GM19372 (cell line): ENCODE results near the gene FAM228B.

ENCODE experiments used
- ATAC-seq: cut with Tn5 transposase; IDR thresholded peaks from one replicate; pipeline ENCODE4 v1.9.1; 2021; ENCODE audit warnings: mild to moderate bottlenecking, low read depth, moderate library complexity; ENCODE audit not compliant: unreplicated experiment

The FAM228B gene

GRCh38 chr2:24152413-24153197 lies 29.3 kb downstream of the FAM228B start:
- ATAC-seq, result no peak

DNA sequence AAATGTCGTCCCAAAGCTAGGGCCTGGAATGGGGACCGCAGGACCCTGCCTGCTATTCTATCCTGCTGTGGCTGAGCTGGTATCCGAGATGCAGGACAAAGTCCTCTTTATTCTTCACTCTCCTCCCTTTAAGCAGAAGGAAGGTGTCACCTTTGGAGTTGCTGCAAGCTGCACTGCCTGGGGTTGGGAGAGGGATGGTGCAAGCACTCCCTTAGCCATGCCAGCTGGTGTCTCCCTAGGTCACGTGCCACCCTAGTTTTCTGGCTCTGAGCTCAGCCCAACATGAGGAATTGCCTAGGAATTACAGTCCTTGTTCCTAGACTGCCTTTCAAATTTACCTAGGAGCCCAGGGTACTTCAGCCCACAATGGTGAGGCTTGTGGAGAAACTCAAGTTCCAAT lies 30.2 kb downstream of the FAM228B start:
- no peak for ATAC-seq

DNA sequence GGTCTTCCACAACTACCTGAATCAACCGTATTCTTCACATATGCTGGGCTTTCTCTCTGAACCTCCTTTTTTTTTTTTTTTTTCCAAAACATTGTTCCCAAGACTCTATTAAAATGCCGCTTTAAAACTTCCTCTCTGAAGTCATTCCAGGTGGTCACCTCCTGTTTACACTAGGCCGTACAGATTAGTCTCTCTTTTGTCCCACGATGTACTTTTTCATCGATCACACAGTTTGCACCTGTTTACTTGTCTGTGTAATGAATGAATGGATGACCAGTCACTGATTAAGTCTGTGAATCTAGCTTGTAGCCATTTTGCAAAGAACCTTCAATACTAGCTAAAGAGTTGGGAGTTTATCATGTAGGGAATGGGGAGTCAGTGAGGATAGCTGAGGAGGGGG lies 34.9 kb downstream of the FAM228B start:
- no peak for ATAC-seq

DNA sequence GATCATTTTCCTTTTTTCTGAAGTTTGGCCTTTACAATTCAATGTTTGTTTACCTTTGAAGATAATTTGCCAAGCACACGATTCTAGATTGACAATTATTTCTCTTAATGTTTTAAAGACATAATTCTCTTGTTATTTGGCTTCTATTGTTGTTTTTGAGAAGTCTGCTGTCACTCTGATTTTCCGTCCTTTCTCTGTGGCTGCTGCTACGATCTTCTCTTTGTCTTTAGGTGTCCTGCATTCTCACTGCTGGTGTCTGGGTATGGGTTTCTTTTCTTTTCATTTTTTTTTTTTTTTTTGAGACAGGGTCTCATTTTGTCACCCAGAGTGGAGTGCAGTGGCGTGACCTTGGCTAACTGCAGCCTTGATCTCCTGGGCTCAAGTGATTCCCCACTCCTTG lies 36.4 kb downstream of the FAM228B start:
- no peak for ATAC-seq

DNA sequence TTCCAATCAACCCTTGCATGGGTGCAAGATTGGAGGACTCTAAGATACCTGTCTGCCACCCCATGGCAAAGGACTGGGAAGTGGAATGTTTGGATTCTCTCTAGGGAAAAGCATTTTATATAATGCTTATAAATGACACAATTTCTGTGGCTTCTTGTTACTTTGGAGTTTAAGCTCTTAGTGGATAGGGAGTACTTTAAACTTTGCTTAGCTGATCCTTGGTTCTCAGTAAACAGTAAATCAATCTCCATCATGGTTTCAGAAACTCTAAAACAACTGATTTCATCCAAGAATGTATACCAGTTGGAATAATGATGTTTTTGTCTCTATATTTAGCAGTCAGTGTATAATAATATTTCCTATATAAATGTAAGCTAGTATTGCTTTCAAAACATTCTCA lies 37.5 kb downstream of the FAM228B start:
- ATAC-seq, result no peak

DNA sequence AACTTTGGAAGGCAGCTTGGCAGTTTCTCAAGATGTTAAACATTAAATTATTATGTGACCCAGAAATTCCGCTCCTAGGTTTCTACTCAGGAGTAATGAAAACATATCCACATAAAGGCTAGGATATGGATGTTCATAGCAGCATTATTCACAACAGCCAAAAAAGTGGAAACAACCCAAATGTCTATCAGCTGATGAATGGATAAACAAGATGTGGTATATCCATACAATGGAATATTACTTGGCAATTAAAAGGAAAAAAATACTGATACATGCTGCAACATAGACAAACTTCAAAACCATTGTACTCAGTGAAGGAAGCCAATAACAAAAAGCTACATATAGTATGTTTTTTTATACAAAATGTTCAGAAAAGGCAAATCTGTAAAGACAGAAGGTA lies 39.2 kb downstream of the FAM228B start:
- no peak for ATAC-seq

- no peak for ATAC-seq
Measured at GRCh38 chr2:24163186-24163585, 39.9 kb downstream of the FAM228B start.

GRCh38 chr2:24163601-24164000 lies 40.3 kb downstream of the FAM228B start:
- no peak for ATAC-seq

DNA sequence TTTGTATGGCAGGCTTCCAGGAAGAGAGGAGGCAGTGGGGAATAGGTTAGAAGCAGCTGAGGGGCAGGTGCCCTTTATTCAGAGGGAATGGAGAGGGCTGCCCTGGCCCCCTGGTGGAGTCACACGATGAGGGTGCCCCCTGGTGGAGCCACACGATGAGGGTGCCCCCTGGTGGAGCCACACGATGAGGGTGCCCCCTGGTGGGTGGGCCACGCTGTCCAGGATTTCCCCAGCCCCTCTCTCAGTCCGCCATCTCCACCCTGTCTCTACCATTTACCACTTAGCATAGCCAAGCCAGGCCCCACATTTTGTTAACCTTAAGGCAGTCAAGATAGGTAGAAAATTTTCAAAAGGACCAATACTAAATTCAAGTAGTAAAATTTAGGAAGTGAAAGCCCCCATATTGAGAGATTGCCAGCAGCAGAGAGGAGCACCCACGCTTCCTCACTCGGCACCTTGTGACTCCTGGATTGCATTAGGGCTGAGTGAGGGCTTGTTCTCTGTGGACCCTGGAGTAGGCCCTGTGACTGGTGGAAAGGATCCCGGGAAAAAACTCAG lies 41.2 kb downstream of the FAM228B start:
- ATAC-seq, result peak; percentile 75

DNA sequence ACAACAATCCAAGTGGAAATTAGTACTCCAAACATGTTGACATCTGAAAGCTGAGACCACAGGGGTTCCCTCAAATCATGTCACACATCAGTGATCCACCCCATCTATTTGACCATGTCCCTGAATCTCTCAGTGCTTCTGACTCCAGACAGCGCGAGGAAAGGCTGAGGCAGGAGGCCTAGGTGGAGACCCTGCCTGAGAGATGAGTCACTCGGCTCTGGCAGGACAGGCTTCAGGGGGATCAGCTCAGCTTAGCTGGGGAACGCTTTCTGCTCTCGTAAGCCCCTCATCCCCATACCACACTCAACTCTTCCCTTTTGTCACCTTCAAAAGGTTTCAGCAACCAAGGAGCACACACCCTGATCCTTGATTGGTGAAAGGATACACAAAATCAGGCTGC lies 45.8 kb downstream of the FAM228B start:
- ATAC-seq, result no peak

DNA sequence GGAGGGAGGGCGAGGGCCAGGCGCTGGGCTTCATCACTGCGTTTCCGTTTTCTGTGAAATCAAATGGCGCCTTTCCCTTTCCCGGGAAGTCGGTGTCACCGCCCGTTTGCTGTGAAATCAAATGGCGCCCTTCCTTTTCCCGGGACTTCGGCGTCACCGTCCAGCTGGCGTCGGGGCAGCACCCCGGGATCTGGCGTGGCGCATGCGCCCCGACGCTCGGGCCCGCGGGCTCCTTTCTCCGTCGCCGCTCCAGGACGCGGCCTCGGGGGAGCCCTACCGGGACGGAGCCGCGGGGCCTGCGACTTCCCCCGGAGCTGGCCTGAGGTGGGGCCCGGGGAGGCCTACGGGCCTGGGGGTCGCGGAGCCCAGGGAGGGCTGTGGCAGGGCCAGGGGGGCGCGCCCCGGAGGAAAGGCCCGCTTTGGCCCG lies 51.6 kb downstream of the FAM228B start, which contains the start of gene FAM228A:
Gene FAM228A (plus strand): TSS at position 203 of the 427 bp plus-strand sequence. CDS start 428 bp downstream, outside the sequence.
- ATAC-seq, result no peak

DNA sequence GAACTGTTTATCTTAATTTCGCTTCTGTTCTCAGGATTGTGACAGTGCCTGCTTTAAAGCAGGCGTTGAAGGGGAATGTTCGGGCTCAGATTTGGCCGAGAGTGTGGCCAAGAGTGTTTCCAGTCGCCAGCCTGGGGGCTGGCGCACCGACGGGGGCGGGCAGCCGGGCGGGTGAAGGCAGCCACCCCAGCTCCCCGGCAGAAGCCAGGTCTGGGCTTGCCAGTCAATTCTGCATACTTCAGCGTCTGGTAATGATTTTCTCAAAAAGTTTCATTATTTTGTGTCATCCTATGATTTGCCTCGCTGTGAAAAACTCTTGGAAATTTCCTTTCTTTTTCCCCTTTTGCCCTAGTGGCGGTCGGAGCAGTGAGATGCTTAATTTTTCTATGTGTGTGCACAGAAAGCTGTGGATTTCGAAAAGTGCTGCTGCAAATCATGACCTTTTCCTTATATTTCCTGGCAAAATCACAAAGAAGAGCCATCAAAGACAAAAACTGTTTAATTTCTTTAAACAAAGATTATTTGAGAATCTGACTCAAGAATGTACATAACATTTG lies 52.4 kb downstream of the FAM228B start:
- no peak for ATAC-seq

DNA sequence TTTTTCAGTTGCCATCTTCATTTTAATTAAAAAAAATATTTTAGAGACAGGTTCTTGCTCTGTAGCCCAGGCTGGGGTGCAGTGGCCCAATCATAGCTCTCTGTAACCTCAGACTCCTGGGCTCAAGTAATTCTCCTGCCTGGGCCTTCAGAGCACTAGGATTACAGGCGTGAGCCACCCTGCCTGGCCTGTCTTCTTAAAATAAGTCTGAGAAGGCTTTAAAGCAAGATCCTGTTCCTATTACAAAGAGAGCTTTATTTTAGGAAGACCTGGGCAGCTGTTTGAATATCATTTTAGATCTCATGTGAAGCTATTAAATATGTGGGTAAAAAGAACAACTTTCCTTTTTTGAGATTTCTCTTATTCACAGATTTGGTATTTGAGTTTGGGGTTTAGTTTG lies 53.1 kb downstream of the FAM228B start:
- ATAC-seq, result no peak

GRCh38 chr2:24179683-24180082 lies 56.4 kb downstream of the FAM228B start:
- ATAC-seq, result no peak

DNA sequence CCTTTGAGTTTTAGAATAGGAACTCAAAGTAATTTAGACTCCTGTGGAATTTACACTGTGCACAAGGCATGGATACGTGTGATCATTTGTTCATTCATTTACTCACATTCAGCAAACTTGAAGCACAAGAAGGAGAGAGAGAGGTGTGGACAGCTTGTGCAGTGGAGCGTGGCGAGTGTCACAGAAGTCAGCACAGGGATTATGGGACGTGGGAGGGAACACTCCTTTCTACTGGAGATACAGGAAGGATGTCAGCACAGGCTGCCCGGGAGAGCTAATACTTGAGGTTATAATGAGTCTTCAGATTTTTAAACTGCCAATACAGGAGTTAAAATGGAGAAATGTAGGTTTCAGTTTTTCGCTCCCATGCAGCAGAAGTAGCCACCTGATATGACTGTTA lies 58.6 kb downstream of the FAM228B start:
- no peak for ATAC-seq

DNA sequence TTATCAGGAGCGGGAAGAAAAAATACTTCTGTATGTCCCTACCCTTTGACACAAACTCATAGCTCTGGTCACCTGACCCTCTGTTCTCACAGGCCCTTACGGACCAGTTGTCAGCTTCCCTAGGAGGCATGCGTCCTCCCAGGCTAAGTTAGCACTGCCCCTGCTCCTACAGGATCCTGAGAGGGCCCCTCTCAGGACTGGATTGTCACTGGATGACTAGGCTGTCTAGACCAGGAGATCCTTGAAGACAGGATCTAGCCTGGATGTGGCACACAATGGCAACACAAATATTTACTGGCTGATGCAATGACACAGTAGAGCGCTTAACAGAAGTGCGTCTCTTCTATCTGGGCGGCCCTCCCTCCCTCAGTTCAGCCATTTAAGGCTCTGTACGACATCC lies 59.2 kb downstream of the FAM228B start:
- no peak for ATAC-seq

GRCh38 chr2:24183366-24184069 lies 60.2 kb downstream of the FAM228B start:
- no peak for ATAC-seq

GRCh38 chr2:24189551-24189950 lies 66.3 kb downstream of the FAM228B start:
- no peak for ATAC-seq

DNA sequence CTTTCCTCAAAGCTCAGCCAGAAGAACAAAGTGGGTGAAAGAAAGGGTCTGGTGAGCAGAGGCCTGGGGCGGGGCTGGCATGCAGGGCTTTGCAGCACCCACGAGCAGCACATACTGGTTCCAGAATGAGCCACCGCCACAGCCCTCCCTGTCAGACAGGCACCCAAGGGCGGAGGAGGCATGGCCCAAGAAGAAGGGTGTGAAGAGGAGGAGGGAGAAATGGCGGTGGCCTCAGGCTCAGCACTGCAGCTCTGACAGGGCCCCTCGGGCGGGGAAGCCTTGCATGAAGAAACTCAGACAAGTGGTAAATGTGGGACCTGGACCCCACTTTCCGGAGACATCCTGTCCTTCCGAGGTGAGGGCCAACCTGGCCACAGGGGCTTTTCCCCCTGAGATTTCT lies 67.2 kb downstream of the FAM228B start:
- ATAC-seq, result no peak

DNA sequence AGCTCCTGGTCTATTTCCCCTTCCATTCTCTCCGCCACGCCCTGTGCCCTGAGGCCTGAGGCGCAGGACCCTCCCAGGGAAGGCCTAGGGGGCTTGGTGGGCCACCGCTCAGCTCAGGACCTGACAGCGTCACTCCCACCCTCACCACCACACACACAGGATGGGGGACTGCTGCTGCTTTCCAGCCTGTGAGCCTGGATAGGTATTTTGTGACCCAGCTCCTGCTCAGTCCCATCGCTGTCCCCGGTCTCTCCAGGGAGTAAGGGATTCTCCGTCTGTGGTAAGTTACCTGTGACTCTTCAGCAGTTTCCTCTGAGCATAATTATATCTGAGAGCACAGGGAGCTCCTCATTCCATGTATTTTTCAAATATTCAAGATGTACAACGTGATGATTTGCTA lies 67.9 kb downstream of the FAM228B start:
- no peak for ATAC-seq

GRCh38 chr2:24191848-24192247 lies 68.6 kb downstream of the FAM228B start:
- ATAC-seq, result no peak
